Gastrocnemius medialis (tissue), 4 donors: ENCODE measurements around the gene TXNDC8. TPM values are rescaled to one million over a fixed set of nuclear protein-coding genes. Genes with fewer than 3 reads are reported as not detected.

Experiments used
- ATAC-seq, 2 donors: fragments of 150-250 bp; one replicate each; pipeline ENCODE4 v1.9.1; 2016
- DNase-seq, 2 donors: peaks; one replicate each; pipeline ENCODE4 v3.0.0-alpha.2; 2019
- H3K27ac ChIP-seq, 4 donors: fragments of 200-600 bp; sonication (generic); 1 replicate in 1 of 4; 2 replicates in 3 of 4; pipeline ENCODE4 v1.5.1; 2016 to 2018; ENCODE audit warnings: mild to moderate bottlenecking in 2 of 4, moderate library complexity in 1 of 4
- H3K27me3 ChIP-seq, 3 donors: fragments of 200-600 bp; sonication (generic) in 2 of 3; 1 replicate in 1 of 3; 2 replicates in 2 of 3; pipeline versions ENCODE4 v1.5.1 to v1.6.0; 2016 to 2019; ENCODE audit warnings: mild to moderate bottlenecking in 1 of 3, moderate library complexity in 1 of 3
- H3K36me3 ChIP-seq, 2 donors: fragments of 200-600 bp; sonication (generic) in 1 of 2; one replicate each; pipeline ENCODE4 v1.5.1; 2017 to 2018
- H3K4me1 ChIP-seq, 2 donors: fragments of 200-600 bp; sonication (generic) in 1 of 2; one replicate each; pipeline ENCODE4 v1.5.1; 2016 to 2017; ENCODE audit warnings: mild to moderate bottlenecking in 2 of 2
- H3K4me3 ChIP-seq, 4 donors: fragments of 200-600 bp; sonication (generic) in 3 of 4; 1 replicate in 1 of 4; 2 replicates in 3 of 4; pipeline ENCODE4 v1.5.1; 2016 to 2019; ENCODE audit warnings: mild to moderate bottlenecking in 2 of 4
- H3K9me3 ChIP-seq, 3 donors: fragments of 200-600 bp; sonication (generic) in 2 of 3; 1 replicate in 1 of 3; 2 replicates in 2 of 3; pipeline ENCODE4 v1.5.1; 2016 to 2019
- POLR2A ChIP-seq, 2 donors: fragments of 450-650 bp; IDR thresholded peaks; one replicate each; pipeline ENCODE4 v1.6.1; 2017; ENCODE audit warnings: antibody characterized with exemption in 2 of 2, mild to moderate bottlenecking in 2 of 2, moderate library complexity in 2 of 2
- in situ Hi-C, 4 donors: fragments of 200-750 bp; cut with MboI; loops; one replicate each; pipeline versions ENCODE4 v1.15.0 to v1.8.0; 2017; ENCODE audit warnings: low sequenced_read_pairs in 4 of 4
- intact Hi-C: fragments of 100-400 bp; cut with DNase I; formaldehyde crosslinking; loops from one replicate; pipeline ENCODE4 v1.15.1; 2023; ENCODE audit warnings: low total_unique reads
- total RNA-seq, 4 donors: library from RNA; depleted of rRNA; stranded (reverse); fragments of >200 nt; gene quantifications; one replicate each; pipeline versions ENCODE4 v1.1.0 to v1.2.3, GENCODE V29; 2016
- TF ChIP-seq, protein P1 (sequence below), 5 experiments: fragments of 450-650 bp in 3 of 5; fragments of 200-600 bp in 2 of 5; sonication (generic) in 2 of 5; IDR thresholded peaks in 4 of 5; conservative IDR thresholded peaks in 1 of 5; 1 replicate in 4 of 5; 2 replicates in 1 of 5; pipeline ENCODE4 v1.5.1; 2016 to 2019; ENCODE audit warnings: antibody characterized with exemption in 5 of 5, mild to moderate bottlenecking in 3 of 5, moderate library complexity in 3 of 5

Gene TXNDC8
- total RNA-seq, 4 donors from 2014 or later, result not detected

DNA sequence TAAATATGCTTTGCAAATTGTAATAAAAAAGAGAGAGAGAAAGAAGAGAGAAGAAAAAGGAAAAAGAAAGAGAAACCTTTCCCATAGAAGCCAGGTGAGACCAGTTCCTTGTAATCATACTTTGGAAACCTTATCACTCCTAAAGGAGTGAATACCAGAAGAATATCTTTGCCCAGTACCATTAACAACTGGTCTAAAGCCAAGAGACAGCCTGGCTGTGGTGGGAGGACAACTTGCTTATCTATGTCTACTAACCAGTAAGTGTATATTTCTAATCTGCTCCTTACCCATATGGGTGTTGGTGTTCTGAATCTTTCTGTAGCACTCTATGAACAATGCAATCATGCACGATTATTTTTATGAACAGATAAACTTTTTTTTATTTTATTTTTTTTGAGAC lies 70.9 kb downstream of the TXNDC8 start:
- intact Hi-C loops (no loop called here), in situ Hi-C loops (no loop called here)
- Histone ChIP-seq H3K27me3 (no peaks in the 10 kb centered on the region), H3K36me3 (no peaks in the 10 kb centered on the region), H3K4me1 (no peaks in the 10 kb centered on the region), H3K4me3 (no peak overlapping the region), H3K27ac (no peak overlapping the region), H3K9me3 (no peaks in the 10 kb centered on the region)
- ATAC-seq (no peak), DNase-seq (no peak)
- TF ChIP-seq, protein P1, sequence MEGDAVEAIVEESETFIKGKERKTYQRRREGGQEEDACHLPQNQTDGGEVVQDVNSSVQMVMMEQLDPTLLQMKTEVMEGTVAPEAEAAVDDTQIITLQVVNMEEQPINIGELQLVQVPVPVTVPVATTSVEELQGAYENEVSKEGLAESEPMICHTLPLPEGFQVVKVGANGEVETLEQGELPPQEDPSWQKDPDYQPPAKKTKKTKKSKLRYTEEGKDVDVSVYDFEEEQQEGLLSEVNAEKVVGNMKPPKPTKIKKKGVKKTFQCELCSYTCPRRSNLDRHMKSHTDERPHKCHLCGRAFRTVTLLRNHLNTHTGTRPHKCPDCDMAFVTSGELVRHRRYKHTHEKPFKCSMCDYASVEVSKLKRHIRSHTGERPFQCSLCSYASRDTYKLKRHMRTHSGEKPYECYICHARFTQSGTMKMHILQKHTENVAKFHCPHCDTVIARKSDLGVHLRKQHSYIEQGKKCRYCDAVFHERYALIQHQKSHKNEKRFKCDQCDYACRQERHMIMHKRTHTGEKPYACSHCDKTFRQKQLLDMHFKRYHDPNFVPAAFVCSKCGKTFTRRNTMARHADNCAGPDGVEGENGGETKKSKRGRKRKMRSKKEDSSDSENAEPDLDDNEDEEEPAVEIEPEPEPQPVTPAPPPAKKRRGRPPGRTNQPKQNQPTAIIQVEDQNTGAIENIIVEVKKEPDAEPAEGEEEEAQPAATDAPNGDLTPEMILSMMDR (IDR thresholded peaks at IDR 0.05 in 4 of 5, conservative IDR thresholded peaks at IDR 0.05 in 1 of 5), result no peak
- no peak for TF ChIP-seq POLR2A (IDR thresholded peaks at IDR 0.05)

DNA sequence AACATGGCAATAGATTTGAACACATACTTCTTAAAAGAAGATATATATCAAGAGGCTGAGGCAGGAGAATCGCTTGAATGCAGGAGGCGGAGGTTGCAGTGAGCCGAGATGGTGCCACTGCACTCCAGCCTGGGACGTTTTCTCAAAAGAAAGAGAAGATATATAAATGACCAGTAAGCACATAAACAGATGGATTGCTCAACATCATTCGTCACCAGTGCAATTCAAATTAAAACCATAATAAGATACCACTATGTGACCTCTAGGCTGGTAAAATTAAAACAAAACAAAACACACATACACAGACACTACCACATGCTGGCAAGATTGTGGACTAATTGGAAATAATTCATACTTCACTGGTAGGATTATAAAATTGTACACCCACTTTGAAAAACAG lies 76.0 kb downstream of the TXNDC8 start:
- Histone ChIP-seq H3K36me3 (no peaks in the 10 kb centered on the region), H3K27me3 (no peaks in the 10 kb centered on the region), H3K4me3 (no peak overlapping the region), H3K27ac (no peak overlapping the region), H3K4me1 (peaks cover 7% of the 10 kb centered on the region in 2 donors), H3K9me3 (no peaks in the 10 kb centered on the region)
- intact Hi-C loops (no loop called here), in situ Hi-C loops (no loop called here)
- DNase-seq, result no peak
- no peak for TF ChIP-seq POLR2A (IDR thresholded peaks at IDR 0.05)
- TF ChIP-seq, protein P1 (IDR thresholded peaks at IDR 0.05 in 4 of 5, conservative IDR thresholded peaks at IDR 0.05 in 1 of 5), result no peak
- no peak for ATAC-seq

DNA sequence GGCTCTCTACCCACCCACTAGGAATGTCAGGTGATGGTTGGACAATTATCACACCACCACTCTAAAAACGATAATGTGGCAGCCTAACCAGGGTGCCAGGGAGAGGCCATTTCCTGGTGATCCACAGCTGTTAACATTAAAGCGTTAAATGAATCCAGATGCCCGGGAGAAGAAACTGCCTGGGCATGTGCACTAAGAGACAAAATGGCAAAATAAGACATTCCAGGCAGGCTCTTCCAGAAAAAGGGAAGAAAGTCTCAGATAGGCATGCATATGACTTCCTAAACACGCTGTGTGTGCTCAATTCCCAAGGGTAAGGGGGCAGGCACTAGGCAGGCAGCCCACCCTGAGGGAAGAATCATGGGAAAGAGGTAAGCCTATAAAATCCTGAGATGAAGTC lies 76.8 kb downstream of the TXNDC8 start:
- no peak for DNase-seq
- TF ChIP-seq, protein P1 (IDR thresholded peaks at IDR 0.05 in 4 of 5, conservative IDR thresholded peaks at IDR 0.05 in 1 of 5), result no peak
- no peak for TF ChIP-seq POLR2A (IDR thresholded peaks at IDR 0.05)
- intact Hi-C loops (no loop called here), in situ Hi-C loops (no loop called here)
- peaks cover 7% of the 10 kb centered on the region in 2 donors for H3K4me1 ChIP-seq
- H3K4me3 ChIP-seq, result no peak overlapping the region
- H3K36me3 ChIP-seq, result no peaks in the 10 kb centered on the region
- no peak overlapping the region for H3K27ac ChIP-seq
- H3K9me3 ChIP-seq, result no peaks in the 10 kb centered on the region
- ATAC-seq, result no peak
- H3K27me3 ChIP-seq, result no peaks in the 10 kb centered on the region

DNA sequence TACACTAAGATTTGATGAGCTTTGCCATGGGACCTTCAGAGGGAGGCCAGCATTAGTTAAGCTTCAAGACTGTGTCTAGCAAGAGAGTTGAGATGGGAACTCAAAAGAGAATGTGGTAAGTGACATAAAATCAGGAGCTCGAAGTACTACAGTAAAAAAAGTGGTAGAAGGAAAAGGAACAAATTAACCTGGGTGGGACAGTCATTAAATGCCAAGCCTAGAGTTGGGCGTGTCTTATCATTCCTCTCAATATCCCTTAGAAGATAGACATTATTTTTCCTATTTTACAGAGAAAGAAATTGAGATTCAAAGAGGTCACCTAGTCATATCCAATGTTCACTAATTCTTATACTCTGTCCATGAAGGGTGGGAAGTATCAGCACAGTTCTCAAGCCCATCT lies 78.1 kb downstream of the TXNDC8 start:
- no peak for TF ChIP-seq POLR2A (IDR thresholded peaks at IDR 0.05)
- TF ChIP-seq, protein P1 (IDR thresholded peaks at IDR 0.05 in 4 of 5, conservative IDR thresholded peaks at IDR 0.05 in 1 of 5), result no peak
- Histone ChIP-seq H3K27ac (no peak overlapping the region), H3K27me3 (no peaks in the 10 kb centered on the region), H3K4me1 (peaks cover 7 to 12% of the 10 kb centered on the region in 2 donors), H3K4me3 (no peak overlapping the region), H3K9me3 (no peaks in the 10 kb centered on the region), H3K36me3 (no peaks in the 10 kb centered on the region)
- in situ Hi-C loops (no loop called here), intact Hi-C loops (no loop called here)
- ATAC-seq (no peak), DNase-seq (no peak)

DNA sequence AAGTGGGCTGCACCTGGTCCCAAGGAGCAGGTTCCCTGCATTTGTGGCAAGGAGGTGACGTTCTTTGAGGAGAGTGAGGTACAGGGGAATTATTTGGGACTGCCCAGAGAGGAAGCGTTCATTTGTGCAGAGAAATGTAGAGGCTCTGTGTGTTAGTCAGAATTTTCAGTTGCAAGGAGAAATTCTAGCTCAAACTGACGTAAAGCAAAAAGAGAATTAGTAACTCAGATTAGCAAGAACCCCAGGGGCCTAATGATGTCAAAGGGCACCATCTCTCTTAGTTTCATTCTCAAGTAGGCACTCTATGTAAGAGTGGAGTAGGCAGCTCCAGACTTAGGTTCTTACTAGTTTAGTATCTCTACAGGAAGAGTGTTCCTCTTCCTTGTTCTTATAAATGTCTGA lies 79.0 kb downstream of the TXNDC8 start:
- intact Hi-C loops, result no loop called here
- Histone ChIP-seq H3K9me3 (no peaks in the 10 kb centered on the region), H3K27ac (no peak overlapping the region), H3K4me3 (no peak overlapping the region), H3K4me1 (peaks cover 7 to 15% of the 10 kb centered on the region in 2 donors), H3K27me3 (no peaks in the 10 kb centered on the region), H3K36me3 (no peaks in the 10 kb centered on the region)
- ATAC-seq, result no peak
- in situ Hi-C loops, result no loop called here
- no peak for DNase-seq
- TF ChIP-seq POLR2A (IDR thresholded peaks at IDR 0.05), result no peak
- TF ChIP-seq, protein P1 (IDR thresholded peaks at IDR 0.05 in 4 of 5, conservative IDR thresholded peaks at IDR 0.05 in 1 of 5), result no peak
